Measurements from ENCODE around the gene COL2A1.

Gene COL2A1

DNA sequence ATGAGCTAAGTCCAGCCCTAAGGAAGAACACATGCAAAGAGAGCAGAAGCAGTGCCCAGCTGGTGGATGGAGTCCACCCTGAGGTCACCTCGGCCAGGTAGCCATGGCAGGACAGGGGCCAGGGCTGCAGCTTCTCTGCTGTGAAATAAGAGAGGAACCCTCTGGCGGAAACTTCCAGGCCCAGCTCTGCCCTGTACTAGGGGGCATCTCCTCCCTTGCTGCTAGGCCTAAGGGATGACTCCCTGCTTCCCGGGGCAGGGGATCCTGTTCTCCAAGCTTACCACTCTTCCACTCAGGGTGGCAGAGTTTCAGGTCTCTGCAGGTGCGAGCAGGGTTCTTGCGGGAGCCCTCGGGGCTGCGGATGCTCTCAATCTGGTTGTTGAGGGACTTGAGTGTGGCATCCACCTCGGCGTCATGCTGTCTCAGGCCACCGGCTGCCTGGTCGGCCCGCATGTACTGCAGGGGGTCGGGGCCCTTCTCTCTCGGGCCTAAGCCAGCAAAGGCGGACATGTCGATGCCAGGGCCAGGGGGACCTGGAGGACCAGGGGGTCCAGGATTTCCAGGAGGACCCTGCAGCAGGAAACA is 29.1 kb downstream of the COL2A1 start:
- no peak overlapping the region for H3K4me3 ChIP-seq (replicated peaks; ENCODE audit: low read depth, low read length)
- TF ChIP-seq, protein P1, sequence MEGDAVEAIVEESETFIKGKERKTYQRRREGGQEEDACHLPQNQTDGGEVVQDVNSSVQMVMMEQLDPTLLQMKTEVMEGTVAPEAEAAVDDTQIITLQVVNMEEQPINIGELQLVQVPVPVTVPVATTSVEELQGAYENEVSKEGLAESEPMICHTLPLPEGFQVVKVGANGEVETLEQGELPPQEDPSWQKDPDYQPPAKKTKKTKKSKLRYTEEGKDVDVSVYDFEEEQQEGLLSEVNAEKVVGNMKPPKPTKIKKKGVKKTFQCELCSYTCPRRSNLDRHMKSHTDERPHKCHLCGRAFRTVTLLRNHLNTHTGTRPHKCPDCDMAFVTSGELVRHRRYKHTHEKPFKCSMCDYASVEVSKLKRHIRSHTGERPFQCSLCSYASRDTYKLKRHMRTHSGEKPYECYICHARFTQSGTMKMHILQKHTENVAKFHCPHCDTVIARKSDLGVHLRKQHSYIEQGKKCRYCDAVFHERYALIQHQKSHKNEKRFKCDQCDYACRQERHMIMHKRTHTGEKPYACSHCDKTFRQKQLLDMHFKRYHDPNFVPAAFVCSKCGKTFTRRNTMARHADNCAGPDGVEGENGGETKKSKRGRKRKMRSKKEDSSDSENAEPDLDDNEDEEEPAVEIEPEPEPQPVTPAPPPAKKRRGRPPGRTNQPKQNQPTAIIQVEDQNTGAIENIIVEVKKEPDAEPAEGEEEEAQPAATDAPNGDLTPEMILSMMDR (IDR thresholded peaks at IDR 0.05; ENCODE audit: low read depth, low read length, missing control alignments): no peak
- no peak for DNase-seq (ENCODE audit: extremely low read depth, low read depth)

DNA sequence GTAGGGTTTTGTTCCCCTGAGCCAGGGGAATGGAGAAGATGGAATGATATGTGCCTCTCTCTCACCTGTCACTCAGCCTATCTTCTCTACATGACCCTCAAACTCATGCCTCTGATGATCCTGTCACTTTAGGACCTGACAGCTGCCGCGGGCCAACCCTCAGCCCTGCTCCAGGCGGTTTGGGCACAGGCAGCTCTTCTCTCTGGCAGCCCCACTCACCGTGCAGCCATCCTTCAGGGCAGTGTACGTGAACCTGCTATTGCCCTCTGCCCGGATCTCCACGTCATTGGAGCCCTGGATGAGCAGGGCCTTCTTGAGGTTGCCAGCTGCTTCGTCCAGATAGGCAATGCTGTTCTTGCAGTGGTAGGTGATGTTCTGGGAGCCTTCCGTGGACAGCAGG is 30.4 kb downstream of the COL2A1 start:
- TF ChIP-seq, protein P1 (IDR thresholded peaks at IDR 0.05; ENCODE audit: low read depth, low read length, missing control alignments): no peak
- no peak for DNase-seq (ENCODE audit: extremely low read depth, low read depth)
- no peak overlapping the region for H3K4me3 ChIP-seq (replicated peaks; ENCODE audit: low read depth, low read length)

DNA sequence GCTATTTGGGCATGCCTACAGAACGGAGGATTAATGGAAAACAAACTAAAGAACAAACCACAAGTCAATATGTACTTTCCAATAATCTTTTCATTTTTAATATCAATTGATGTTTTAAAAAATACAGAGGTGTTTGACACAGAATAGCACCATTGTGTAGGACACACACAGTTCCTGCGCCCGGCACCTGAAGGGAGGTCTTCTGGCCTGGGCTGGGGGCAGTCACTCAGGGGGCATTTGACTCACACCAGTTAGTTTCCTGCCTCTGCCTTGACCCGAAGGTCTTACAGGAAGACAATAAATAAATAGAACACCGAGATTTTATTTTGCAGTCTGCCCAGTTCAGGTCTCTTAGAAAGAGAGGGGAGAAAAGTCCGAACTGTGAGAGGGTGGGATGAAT is 31.4 kb downstream of the COL2A1 start:
- no peak overlapping the region for H3K4me3 ChIP-seq (replicated peaks; ENCODE audit: low read depth, low read length)
- TF ChIP-seq, protein P1 (IDR thresholded peaks at IDR 0.05; ENCODE audit: low read depth, low read length, missing control alignments): no peak
- no peak for DNase-seq (ENCODE audit: extremely low read depth, low read depth)

DNA sequence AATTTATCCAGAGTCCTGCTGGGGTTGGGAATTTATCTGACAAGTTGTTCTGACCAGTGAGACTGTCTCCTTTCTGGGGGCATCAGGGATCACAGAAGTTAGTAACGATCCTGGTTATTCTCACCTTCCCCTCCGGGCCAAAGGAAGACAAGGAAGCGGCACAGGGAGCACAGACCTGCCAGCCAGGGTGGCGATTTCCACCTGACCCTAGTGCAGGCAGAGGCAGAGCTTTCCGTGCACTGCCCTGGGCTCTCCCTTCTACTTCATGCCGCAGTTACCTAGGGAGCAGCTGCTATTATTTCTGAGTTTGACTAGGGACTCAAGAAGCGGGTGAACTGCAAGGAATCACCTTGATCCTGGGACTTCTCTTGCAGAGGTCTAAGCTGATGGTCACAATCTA is 33.4 kb downstream of the COL2A1 start:
- no peak overlapping the region for H3K4me3 ChIP-seq (replicated peaks; ENCODE audit: low read depth, low read length)
- TF ChIP-seq, protein P1 (IDR thresholded peaks at IDR 0.05; ENCODE audit: low read depth, low read length, missing control alignments): no peak
- no peak for DNase-seq (ENCODE audit: extremely low read depth, low read depth)

DNA sequence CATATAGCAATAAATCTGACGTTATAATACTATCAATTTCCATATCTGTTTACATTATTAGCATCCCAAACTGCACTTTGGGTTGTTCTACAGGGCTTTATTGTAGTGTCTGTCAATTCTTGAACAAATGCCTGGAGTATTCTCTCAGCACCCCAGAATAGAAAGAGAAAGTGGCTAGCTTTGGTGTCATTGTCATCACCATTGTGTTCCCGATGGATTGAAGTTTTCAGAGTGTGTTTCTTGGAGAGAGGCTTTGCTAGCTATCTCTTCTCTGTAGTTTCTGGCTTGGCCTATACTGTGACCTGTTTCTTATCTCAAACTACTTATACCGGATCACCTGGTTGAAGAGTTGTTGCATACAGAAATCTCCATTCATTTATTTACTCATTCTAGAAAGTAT is 34.4 kb downstream of the COL2A1 start:
- H3K4me3 ChIP-seq (replicated peaks; ENCODE audit: low read depth, low read length): no peak overlapping the region
- TF ChIP-seq, protein P1 (IDR thresholded peaks at IDR 0.05; ENCODE audit: low read depth, low read length, missing control alignments): no peak
- DNase-seq (ENCODE audit: extremely low read depth, low read depth): no peak

DNA sequence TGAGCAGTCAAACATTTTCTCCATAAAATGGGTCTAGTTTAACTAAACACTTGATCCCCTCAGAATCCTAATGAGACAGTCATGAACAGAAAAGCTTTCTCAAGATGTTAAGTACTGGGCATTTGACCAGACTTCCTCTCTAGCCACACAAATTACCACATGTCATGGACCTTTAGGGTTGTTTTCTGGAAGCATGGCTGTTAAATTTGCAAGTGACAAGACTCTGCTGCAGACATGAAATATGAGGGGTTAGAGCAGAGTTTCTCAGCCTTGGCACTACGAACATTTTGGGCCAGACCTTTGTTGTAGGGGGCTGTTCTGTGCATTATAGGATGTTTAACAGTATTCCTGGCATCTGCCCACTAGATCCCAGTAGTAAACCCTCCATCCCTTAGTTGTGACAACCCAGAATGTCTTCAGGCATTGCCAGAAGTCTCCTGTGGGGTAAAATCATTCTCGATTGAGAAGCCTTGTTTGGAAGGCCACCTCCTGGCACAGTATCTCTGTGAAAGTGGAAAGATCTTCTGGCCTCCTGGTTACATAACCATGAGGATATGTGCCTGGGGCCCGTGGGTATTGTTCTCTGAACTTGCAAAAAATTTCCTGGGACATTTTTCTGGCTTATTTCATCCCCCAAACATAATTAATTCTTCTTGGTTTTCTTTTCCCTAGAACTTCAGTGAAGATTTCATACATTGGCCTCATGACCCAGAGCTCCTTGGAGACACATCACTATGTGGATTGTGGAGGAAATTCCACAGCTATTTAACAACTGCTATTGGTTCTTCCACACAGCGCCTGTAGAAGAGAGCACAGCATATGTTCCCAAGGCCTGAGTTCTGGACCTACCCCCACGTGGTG is 36.6 kb downstream of the COL2A1 start:
- TF ChIP-seq, protein P1 (IDR thresholded peaks at IDR 0.05; ENCODE audit: low read depth, low read length, missing control alignments): no peak
- no peak overlapping the region for H3K4me3 ChIP-seq (replicated peaks; ENCODE audit: low read depth, low read length)
- no peak for DNase-seq (ENCODE audit: extremely low read depth, low read depth)

All from HFF-Myc (cell line).